ENCODE data around the gene ENOX1.

ENOX1 gene

GRCh38 chr13:43339145-43339804, 447.5 kb downstream of the ENOX1 start:
- TF ChIP-seq SNAI2 (CRISPR knock-in tag; IDR thresholded peaks at IDR 0.05) = no peak
- no peak for TF ChIP-seq ARNTL (CRISPR knock-in tag; IDR thresholded peaks at IDR 0.05; ENCODE audit: borderline replicate concordance, low read depth)
- TF ChIP-seq PATZ1 (CRISPR knock-in tag; IDR thresholded peaks at IDR 0.05; ENCODE audit: borderline replicate concordance) = no peak
- no peak for TF ChIP-seq RARB (CRISPR knock-in tag; IDR thresholded peaks at IDR 0.05)
- TF ChIP-seq ISL1 (CRISPR knock-in tag; IDR thresholded peaks at IDR 0.05) = no peak
- no peak for TF ChIP-seq POU6F1 (CRISPR knock-in tag; IDR thresholded peaks at IDR 0.05; ENCODE audit: borderline replicate concordance, low read depth)
- ATAC-seq = no peak

- TF ChIP-seq BACH2 (CRISPR knock-in tag; IDR thresholded peaks at IDR 0.05; ENCODE audit: borderline replicate concordance) = no peak
- no peak for TF ChIP-seq RARB (CRISPR knock-in tag; IDR thresholded peaks at IDR 0.05)
- TF ChIP-seq CREB5 (CRISPR knock-in tag; IDR thresholded peaks at IDR 0.05; ENCODE audit: low read depth) = no peak
- no peak for TF ChIP-seq TSHZ2 (CRISPR knock-in tag; IDR thresholded peaks at IDR 0.05)
- no peak for TF ChIP-seq OSR1 (CRISPR knock-in tag; IDR thresholded peaks at IDR 0.05)
- no peak for TF ChIP-seq TOX (CRISPR knock-in tag; IDR thresholded peaks at IDR 0.05; ENCODE audit: borderline replicate concordance)
- TF ChIP-seq ZNF70 (CRISPR knock-in tag; IDR thresholded peaks at IDR 0.05) = no peak
- no peak for TF ChIP-seq PPARA (CRISPR knock-in tag; IDR thresholded peaks at IDR 0.05; ENCODE audit: borderline replicate concordance)
- TF ChIP-seq PATZ1 (CRISPR knock-in tag; IDR thresholded peaks at IDR 0.05; ENCODE audit: borderline replicate concordance) = no peak
- no peak for TF ChIP-seq ARNTL (CRISPR knock-in tag; IDR thresholded peaks at IDR 0.05; ENCODE audit: borderline replicate concordance, low read depth)
- TF ChIP-seq POU6F1 (CRISPR knock-in tag; IDR thresholded peaks at IDR 0.05; ENCODE audit: borderline replicate concordance, low read depth) = no peak
- no peak for TF ChIP-seq SNAI2 (CRISPR knock-in tag; IDR thresholded peaks at IDR 0.05)
- TF ChIP-seq TCF4 (CRISPR knock-in tag; IDR thresholded peaks at IDR 0.05; ENCODE audit: borderline replicate concordance) = no peak
- TF ChIP-seq ZC3H10 (CRISPR knock-in tag; IDR thresholded peaks at IDR 0.05) = no peak
- ATAC-seq = no peak
Observed at GRCh38 chr13:43335764-43336163, 451.0 kb downstream of the ENOX1 start.

GRCh38 chr13:43333176-43333575, 453.6 kb downstream of the ENOX1 start:
- TF ChIP-seq PPARA (CRISPR knock-in tag; IDR thresholded peaks at IDR 0.05; ENCODE audit: borderline replicate concordance) (no peak), ISL1 (CRISPR knock-in tag; IDR thresholded peaks at IDR 0.05) (peak; percentile 60)
- ATAC-seq = peak; percentile 83
